AG20443 (cell line): ENCODE measurements around the gene HS6ST3.
"Not testable (repeated sequence)": the region's sequence is repeated elsewhere in the genome, so short reads cannot be mapped to it uniquely, and the experiment has no call there.

Source experiments
- DNase-seq: peaks from one replicate; pipeline ENCODE4 v3.0.0; 2012; ENCODE audit warnings: low spot score, mixed read lengths

The HS6ST3 gene

GRCh38 chr13:96091164-96092117 is 1.5 kb downstream of the HS6ST3 start:
- DNase-seq, result peak; percentile 34

DNA sequence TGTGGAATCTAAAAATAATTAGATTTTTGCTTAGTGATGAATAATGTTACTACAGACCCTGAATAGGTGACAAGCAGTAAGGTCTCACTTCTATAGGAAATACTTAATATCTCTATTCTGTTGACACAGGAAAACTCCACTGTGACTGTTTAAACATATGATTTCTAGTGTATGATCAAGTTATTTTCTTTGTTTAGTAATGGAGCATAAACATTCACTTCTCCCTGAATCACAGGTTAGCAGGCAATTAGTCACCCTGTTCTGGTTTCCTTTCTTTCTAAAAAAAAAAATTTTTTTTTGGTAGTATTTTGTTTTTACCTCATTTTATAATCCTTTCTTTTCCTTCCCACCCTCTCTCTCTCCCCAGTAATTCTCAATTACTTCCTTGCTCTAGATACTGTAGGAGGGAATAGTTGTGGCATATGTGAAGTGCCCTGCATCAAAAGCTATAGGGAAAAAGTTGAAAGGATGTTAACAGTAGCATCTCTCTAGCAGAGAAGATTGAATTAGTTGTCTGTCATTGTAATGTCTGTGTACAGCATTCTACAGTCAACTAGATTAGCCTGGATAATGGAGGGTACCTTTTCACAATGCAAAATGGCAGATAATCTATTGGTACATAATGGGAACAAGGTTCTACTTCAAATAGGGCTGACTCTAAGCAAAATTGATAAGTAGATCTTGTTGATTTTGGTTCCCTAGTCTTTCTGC is 3.5 kb downstream of the HS6ST3 start:
- no peak for DNase-seq

- no peak for DNase-seq
Measured at GRCh38 chr13:96100457-96101220, 10.7 kb downstream of the HS6ST3 start.

DNA sequence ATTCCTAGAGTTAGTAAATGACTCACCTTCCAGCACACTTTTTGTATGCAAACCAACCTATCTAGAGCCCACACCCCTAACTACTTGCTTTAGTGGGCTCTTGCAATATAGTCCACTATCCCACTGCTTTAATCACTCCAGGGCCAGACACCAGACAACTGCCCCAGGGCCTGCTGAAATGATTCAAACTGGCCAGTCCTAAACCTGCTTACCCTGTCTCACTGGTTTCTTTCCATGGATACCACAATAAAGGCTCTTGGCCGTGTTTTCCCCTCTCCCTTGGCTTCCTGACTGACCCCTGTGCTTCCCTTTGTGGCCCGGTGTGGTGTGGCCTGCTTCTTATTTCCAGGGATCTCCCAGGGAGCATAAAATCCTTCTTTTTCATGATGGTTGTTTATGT is 14.6 kb downstream of the HS6ST3 start:
- no peak for DNase-seq

- DNase-seq, result not testable (repeated sequence)
Measured at GRCh38 chr13:96108072-96108471, 18.2 kb downstream of the HS6ST3 start.

DNA sequence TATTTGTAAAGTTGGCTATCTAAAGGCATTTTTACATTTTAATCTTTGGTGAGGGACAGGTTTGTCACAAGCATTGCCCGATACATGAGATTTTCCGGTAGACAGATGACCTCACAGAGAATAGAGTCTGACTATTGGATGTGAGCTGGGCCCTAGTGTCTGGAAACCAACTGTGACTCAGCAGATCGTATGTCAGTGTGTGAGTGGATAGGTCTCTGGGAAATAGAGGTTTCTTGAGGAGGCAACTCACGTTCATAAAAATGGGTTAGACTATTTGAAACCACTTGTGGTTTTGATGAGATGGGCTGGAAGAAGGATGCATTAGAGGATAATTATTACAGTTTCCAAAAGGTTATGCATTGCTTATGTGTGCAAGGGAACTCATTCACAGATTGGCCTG is 19.2 kb downstream of the HS6ST3 start:
- no peak for DNase-seq

DNA sequence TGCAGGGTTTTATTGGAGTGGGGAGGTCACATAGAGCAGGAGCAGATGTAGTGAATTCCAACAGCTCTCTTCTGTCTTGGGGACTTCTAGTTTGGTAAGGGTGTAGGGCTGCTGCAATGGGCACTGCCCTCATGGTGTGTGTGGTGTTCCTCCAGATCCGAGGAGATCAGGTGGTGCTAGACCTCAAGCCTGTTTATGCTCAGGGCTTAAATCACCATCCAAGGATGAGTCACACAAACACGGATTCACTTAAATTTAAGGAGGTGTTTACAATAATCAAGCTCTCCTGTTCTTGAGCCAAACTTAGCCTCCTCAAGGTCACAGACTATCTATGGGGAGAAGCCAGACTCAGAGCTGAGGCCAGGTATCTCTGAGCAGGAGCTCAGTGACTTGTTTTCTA is 23.0 kb downstream of the HS6ST3 start:
- DNase-seq, result no peak

DNA sequence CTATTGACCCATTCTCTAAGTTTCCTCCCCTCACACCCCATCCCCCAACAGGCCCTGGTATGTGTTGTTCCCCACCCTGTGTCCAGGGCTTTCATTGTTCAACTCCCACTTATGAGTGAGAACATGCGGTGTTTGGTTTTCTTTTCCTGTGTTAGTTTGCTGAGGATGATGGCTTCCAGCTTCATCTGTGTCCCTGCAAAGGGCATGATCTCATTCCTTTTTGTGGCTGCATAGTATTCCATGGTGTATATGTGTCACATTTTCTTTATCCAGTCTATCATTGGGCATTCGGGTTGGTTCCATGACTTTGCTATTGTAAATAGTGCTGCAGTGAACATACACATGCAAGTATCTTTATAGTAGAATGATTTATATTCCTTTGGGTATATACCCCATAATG is 25.5 kb downstream of the HS6ST3 start:
- not testable (repeated sequence) for DNase-seq

DNA sequence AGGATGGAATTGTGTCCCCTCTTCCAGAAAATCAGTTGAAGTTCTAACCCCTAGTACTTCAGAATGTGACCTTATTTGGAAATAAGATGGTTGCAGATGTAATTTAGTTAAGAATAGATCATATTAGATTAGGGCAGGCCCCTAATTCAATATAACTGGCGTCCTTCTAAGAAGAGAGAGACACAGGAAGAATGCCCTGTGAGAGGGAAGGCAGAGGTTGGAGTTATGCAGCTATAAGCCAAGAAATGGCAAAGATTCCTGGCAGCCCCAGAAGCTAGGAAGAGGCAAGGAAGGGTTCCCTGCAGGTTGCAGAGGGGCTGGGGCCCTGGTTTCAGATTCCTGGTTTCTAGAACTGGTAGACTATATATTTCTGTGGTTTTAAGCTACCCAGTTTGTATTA is 30.0 kb downstream of the HS6ST3 start:
- no peak for DNase-seq

- no peak for DNase-seq
Measured at GRCh38 chr13:96130818-96131340, 41.0 kb downstream of the HS6ST3 start.

DNA sequence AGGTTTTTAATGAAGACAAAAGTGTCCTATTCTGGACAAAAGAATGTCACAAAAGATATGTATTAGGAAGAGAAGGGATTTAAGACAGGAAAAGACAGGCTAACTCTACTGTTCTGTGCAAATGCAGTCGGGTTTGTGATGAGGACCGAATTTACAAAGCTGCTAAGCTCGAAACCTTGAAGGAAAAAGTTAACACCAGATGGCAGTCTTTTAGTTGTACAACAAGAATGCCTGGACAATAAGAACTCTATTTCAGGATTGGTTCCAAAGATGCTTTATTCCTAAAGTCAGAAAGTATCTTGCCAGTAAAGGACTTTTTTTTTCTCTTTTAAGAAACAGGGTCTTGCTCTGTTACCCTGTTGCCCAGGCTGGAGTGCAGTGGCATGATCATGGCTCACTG is 51.1 kb downstream of the HS6ST3 start:
- DNase-seq, result no peak

- DNase-seq, result no peak
Measured at GRCh38 chr13:96159725-96160124, 69.8 kb downstream of the HS6ST3 start.

DNA sequence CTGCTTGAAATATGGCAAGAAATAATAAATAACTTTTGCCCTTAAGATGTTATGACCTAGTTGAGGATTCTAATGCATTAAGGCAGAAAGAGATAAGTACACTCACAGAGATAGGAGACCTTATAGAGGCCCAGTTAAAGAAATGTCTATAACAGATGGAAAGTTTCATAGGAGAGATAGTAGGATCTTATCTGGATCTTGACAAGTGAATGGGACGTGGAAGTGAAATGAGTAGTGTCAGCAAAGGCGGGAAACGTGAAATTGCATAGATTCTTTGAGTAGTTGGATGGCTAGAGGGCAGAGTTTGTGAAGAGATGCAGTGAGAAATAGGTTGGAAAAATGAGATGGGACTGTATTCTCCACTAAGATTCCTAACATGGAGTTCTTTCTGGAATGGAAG is 71.2 kb downstream of the HS6ST3 start:
- DNase-seq, result no peak

DNA sequence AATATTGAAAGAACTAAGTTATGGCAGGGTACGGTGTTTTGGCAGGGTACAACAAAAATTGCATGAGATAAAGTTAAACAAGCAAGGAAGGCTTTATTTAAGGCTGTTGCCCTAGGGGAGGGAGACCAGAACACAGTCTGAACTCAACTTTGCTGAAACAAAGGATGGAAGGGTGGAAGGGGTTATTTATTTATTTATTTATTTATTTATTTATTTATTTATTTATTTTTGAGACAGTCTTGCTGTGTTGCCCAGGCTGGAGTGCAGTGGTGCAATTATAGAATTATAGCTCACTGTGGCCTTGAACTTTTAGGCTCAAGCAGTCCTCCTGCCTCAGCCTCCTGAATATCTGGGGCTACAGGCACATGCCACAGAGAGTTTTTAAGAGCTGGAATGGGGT is 75.9 kb downstream of the HS6ST3 start:
- no peak for DNase-seq

- no peak for DNase-seq
Measured at GRCh38 chr13:96172066-96172465, 82.2 kb downstream of the HS6ST3 start.

DNA sequence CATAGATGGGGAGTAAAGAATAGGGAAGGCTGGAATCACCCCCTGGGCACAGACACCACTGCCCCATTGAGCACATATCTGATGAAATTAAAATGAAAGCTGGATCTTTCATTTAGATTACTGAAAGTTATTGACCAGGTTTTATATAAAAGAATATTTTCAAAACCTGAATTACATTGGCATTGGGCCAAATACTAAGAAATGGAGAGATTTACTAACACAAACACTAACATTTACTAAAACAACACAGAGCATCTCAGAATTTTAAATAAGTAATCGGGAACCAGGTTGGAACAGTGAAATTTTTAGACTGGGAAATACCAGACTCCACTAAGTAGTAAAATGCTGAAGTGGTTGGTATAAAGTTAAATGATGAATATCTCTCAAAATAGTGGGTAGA is 88.9 kb downstream of the HS6ST3 start:
- DNase-seq, result no peak

GRCh38 chr13:96179309-96179708 is 89.4 kb downstream of the HS6ST3 start:
- DNase-seq, result no peak

DNA sequence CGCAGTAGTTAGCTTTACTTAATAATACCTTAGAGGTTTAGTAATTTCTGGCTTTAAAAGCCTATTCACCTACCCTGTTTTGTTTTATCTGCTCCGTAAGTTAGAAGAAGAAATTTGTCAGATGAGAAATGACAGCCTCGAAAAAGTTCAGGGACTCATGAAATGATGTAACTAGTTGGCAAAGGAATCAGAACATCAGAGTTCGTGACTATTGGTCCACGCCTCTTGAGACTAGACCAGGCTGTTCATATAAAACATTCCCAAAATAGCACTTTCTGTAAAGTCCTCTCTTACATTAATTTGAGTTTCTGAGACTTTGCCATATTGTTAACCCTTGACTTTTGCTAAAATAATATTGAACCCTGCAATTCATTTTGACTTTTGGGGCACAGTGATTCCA is 92.0 kb downstream of the HS6ST3 start:
- no peak for DNase-seq

- DNase-seq, result no peak
Measured at GRCh38 chr13:96185818-96186217, 95.9 kb downstream of the HS6ST3 start.

DNA sequence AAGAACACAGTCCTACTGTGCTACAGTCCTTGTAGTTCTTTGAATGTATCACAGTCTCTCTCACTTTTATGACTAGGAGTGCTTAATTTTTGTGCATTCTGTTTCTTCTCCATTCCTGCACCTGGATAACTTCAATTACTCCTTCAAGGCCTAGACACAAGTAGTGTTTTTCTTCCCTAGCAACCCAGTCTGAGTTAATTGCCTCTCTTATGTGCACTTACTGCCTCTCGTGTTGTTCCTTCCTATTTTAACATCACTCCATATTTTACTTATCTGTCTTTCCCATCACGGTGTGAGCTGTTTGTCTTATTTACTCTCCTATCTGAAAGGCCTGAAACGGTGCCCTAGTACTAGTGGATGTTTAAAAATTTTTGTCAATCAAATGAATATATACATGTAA is 101.5 kb downstream of the HS6ST3 start:
- no peak for DNase-seq

DNA sequence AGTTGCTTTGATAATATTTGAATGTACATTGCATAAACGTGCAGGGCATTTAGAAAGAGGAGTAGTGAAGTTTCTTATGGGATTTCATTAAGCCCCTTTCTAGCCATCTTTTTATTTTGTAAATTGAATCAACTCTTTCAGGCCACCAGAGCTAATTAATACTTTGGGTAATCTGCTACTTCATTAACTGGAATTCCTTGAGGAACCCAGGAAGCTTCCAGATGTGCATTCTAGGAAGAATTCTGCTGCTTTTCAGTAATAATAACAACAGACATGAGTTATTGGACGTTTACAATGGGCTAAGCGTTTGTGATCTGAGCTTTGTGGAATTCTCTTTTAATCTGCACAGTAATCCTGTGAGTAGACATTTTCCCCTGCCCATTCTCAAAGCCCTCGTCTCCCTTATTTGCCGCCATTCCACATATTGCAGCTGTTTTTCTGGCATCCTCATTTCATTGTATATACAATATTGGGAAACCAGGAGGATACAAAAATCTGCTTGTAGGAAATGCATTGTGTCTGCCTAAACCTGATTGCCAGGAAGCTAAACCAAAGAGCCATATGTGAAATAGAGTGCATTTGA is 103.9 kb downstream of the HS6ST3 start:
- DNase-seq, result no peak

- no peak for DNase-seq
Measured at GRCh38 chr13:96198038-96198437, 108.1 kb downstream of the HS6ST3 start.
